ENCODE results near the gene ATP8A2.
A peak's percentile ranks its signal among the peaks of the same experiment; 100 is the strongest.

Gene ATP8A2

GRCh38 chr13:25865391-25865790 is 493.6 kb downstream of the ATP8A2 start:
- no peak for DNase-seq

- DNase-seq: no peak
Observed at GRCh38 chr13:25867038-25867437, 495.3 kb downstream of the ATP8A2 start.

GRCh38 chr13:25868490-25868889 is 496.7 kb downstream of the ATP8A2 start:
- no peak for DNase-seq

GRCh38 chr13:25869941-25870340 is 498.2 kb downstream of the ATP8A2 start:
- DNase-seq: no peak

GRCh38 chr13:25871389-25872125 is 499.8 kb downstream of the ATP8A2 start:
- DNase-seq: no peak

GRCh38 chr13:25872481-25873241 is 500.9 kb downstream of the ATP8A2 start:
- DNase-seq: peak; percentile 27

GRCh38 chr13:25873242-25873612 is 501.5 kb downstream of the ATP8A2 start:
- DNase-seq: no peak

- DNase-seq: no peak
Observed at GRCh38 chr13:25874064-25874737, 502.4 kb downstream of the ATP8A2 start.

- peak; percentile 47 for DNase-seq
Observed at GRCh38 chr13:25874907-25875306, 503.1 kb downstream of the ATP8A2 start.

- no peak for DNase-seq
Observed at GRCh38 chr13:25876247-25876646, 504.5 kb downstream of the ATP8A2 start.

GRCh38 chr13:25879466-25879865 is 507.7 kb downstream of the ATP8A2 start:
- no peak for DNase-seq

- DNase-seq: no peak
Observed at GRCh38 chr13:25881136-25881926, 509.6 kb downstream of the ATP8A2 start.

- no peak for DNase-seq
Observed at GRCh38 chr13:25881971-25882451, 510.2 kb downstream of the ATP8A2 start.

GRCh38 chr13:25882466-25883357 is 510.9 kb downstream of the ATP8A2 start:
- DNase-seq: no peak

- DNase-seq: no peak
Observed at GRCh38 chr13:25885418-25885817, 513.6 kb downstream of the ATP8A2 start.

- no peak for DNase-seq
Observed at GRCh38 chr13:25886438-25887214, 514.9 kb downstream of the ATP8A2 start.

GRCh38 chr13:25887962-25888655 is 516.3 kb downstream of the ATP8A2 start:
- no peak for DNase-seq

- DNase-seq: no peak
Observed at GRCh38 chr13:25890671-25891212, 519.0 kb downstream of the ATP8A2 start.

- DNase-seq: no peak
Observed at GRCh38 chr13:25898991-25899390, 527.2 kb downstream of the ATP8A2 start.

- DNase-seq: no peak
Observed at GRCh38 chr13:25899464-25899863, 527.7 kb downstream of the ATP8A2 start.
